Measurements from ENCODE around the gene PTPRN2. TPM values are rescaled to one million over a fixed set of nuclear protein-coding genes. Genes with fewer than 3 reads are reported as not detected.

Gene PTPRN2
- total and polyA plus RNA-seq, 9 of the 15 experiments (the other 6 are each of a cell fraction or from before 2014, with no cell fraction given), result not detected

- no peaks in the 10 kb centered on the region for H3K9me3 ChIP-seq (replicated peaks; ENCODE audit: control insufficient read depth, insufficient read depth, low read depth, low read length)
- no peaks in the 10 kb centered on the region for H3K9me1 ChIP-seq (ENCODE audit: control insufficient read depth, insufficient read depth, low read length)
- H3K27ac ChIP-seq (ENCODE audit: extremely low read depth, low read depth, low read length), result no peak overlapping the region
- peaks cover 47 to 69% of the 10 kb centered on the region in 2 experiments for H3K27me3 ChIP-seq (ENCODE audit: control insufficient read depth in 2 of 2, insufficient read depth in 2 of 2, low read length in 2 of 2)
- DNase-seq (ENCODE audit: extremely low read depth in 1 of 4, low spot score in 3 of 4), result no peak
- no peak overlapping the region for H3K4me2 ChIP-seq (ENCODE audit: insufficient read depth, low read length)
- in situ Hi-C loops (cut with MboI), result no loop called here
- H3K36me3 ChIP-seq (ENCODE audit: control insufficient read depth, insufficient read depth, low read length), result no peaks in the 10 kb centered on the region
- intact Hi-C loops (cut with micrococcal nuclease), result no loop called here
- FAIRE-seq, result no peak
- ChIA-PET CTCF (ENCODE audit: low intra/inter-chr PET ratio) (no interaction called here), POLR2A (no interaction called here)
- H4K20me1 ChIP-seq (replicated peaks; ENCODE audit: control insufficient read depth, insufficient read depth, low read length), result peaks cover 10% of the 10 kb centered on the region
- H3K4me3 ChIP-seq, result no peak overlapping the region
- H3K4me1 ChIP-seq (replicated peaks in 1 of 2; ENCODE audit: control insufficient read depth in 2 of 2, insufficient read depth in 2 of 2, low read length in 2 of 2), result peaks cover 0 to 12% of the 10 kb centered on the region in 2 experiments; a peak in 2 of 5 replicates
- H3K79me2 ChIP-seq (ENCODE audit: control insufficient read depth, insufficient read depth, low read length), result no peaks in the 10 kb centered on the region
- no TSS peak for BruUV-seq (replicated peaks)
- no peak; the same call in 2 of the 3 replicates for ATAC-seq
- H3K9ac ChIP-seq (ENCODE audit: insufficient read depth in 1 of 2, low read depth in 2 of 2, low read length in 2 of 2), result no peak overlapping the region
- no peak overlapping the region for H2AFZ ChIP-seq (ENCODE audit: low read depth, low read length)
- 3% methylated on average over 48 of the region's 48 CpGs for WGBS (ENCODE audit: insufficient coverage, low coverage, missing lambda C conversion rate)
- TF ChIP-seq ZBTB49 (CRISPR knock-in tag; IDR thresholded peaks at IDR 0.05; ENCODE audit: borderline replicate concordance) (no peak), NFIC (IDR thresholded peaks at IDR 0.05) (no peak), ZNF696 (CRISPR knock-in tag; conservative IDR thresholded peaks at IDR 0.05) (no peak), ATF1 (CRISPR knock-in tag; IDR thresholded peaks at IDR 0.05) (no peak), ATF1 (tag; IDR thresholded peaks at IDR 0.05) (no peak), TFAM (CRISPR knock-in tag; conservative IDR thresholded peaks at IDR 0.05) (no peak), ZNF217 (CRISPR knock-in tag; IDR thresholded peaks at IDR 0.05) (no peak), TAF1 (IDR thresholded peaks at IDR 0.05; ENCODE audit: control insufficient read depth, extremely low read depth, insufficient read depth, low read length, severe bottlenecking) (no peak), KAT2B (IDR thresholded peaks at IDR 0.05; ENCODE audit: low read depth, low read length) (no peak), ZNF77 (CRISPR knock-in tag; IDR thresholded peaks at IDR 0.05) (no peak), PTTG1 (tag; IDR thresholded peaks at IDR 0.05; ENCODE audit: low read depth) (no peak), HEY1 (CRISPR knock-in tag; IDR thresholded peaks at IDR 0.05; ENCODE audit: borderline replicate concordance) (no peak), BRF2 (IDR thresholded peaks at IDR 0.05; ENCODE audit: borderline replicate concordance, insufficient read depth, insufficient read length) (no peak), TEAD1 (CRISPR knock-in tag; IDR thresholded peaks at IDR 0.05) (no peak), CEBPZ (IDR thresholded peaks at IDR 0.05; ENCODE audit: borderline replicate concordance, low read depth, low read length) (no peak)
Measured at GRCh38 chr7:157757776-157758467, 829.7 kb downstream of the PTPRN2 start.
